OCI-LY1 (cell line): Measurements from ENCODE around the gene CRYBG1.
"Not testable (repeated sequence)": the region's sequence is repeated elsewhere in the genome, so short reads cannot be mapped to it uniquely, and the experiment has no call there.

Source experiments
- H2AFZ ChIP-seq: fragments of 200-600 bp; sonication (generic), shearing (Covaris generic); 2 replicates; pipeline ENCODE4 v1.6.0; 2014; ENCODE audit warnings: antibody characterized with exemption, mild to moderate bottlenecking, low read length
- H3F3A ChIP-seq: fragments of 200-600 bp; sonication (generic), shearing (Covaris generic); 2 replicates; pipeline ENCODE4 v1.6.0; 2014; ENCODE audit warnings: mild to moderate bottlenecking, antibody characterized with exemption, low read length, moderate library complexity; ENCODE audit not compliant: insufficient read depth
- H3K27ac ChIP-seq: fragments of 200-600 bp; sonication (generic); 2 replicates; pipeline ENCODE4 v1.5.1; 2014; ENCODE audit warnings: low read length, mixed run types, mild to moderate bottlenecking, low read depth; ENCODE audit not compliant: poor library complexity, severe bottlenecking
- H3K27me3 ChIP-seq: fragments of 200-600 bp; sonication (generic); 2 replicates; pipeline ENCODE4 v1.6.0; 2014; ENCODE audit warnings: antibody characterized with exemption, mild to moderate bottlenecking, low read length, moderate library complexity; ENCODE audit not compliant: insufficient read depth
- H3K36me3 ChIP-seq: fragments of 200-600 bp; sonication (generic); 2 replicates; pipeline ENCODE4 v1.6.1; 2014; ENCODE audit warnings: mild to moderate bottlenecking, antibody characterized with exemption, low read length, moderate library complexity, mixed read lengths; ENCODE audit not compliant: insufficient read depth
- H3K4me1 ChIP-seq: fragments of 200-600 bp; sonication (generic); 2 replicates; pipeline ENCODE4 v1.5.1; 2014; ENCODE audit warnings: mild to moderate bottlenecking, low read length, moderate library complexity; ENCODE audit not compliant: insufficient read depth, severe bottlenecking
- H3K4me2 ChIP-seq: fragments of 200-600 bp; sonication (generic), shearing (Covaris generic); 2 replicates; pipeline ENCODE4 v1.6.1; 2014; ENCODE audit warnings: low read length
- H3K4me3 ChIP-seq: fragments of 200-600 bp; sonication (generic); 2 replicates; pipeline ENCODE4 v1.5.1; 2014; ENCODE audit warnings: low read length, low read depth, mild to moderate bottlenecking, mixed read lengths; ENCODE audit not compliant: poor library complexity, severe bottlenecking
- H3K79me2 ChIP-seq: fragments of 200-600 bp; shearing (Covaris generic); 2 replicates; pipeline ENCODE4 v1.6.1; 2016; ENCODE audit warnings: mixed run types, low read length, mixed read lengths; ENCODE audit not compliant: insufficient read depth
- H3K9ac ChIP-seq: fragments of 200-600 bp; sonication (generic), shearing (Covaris generic); 2 replicates; pipeline ENCODE4 v1.6.1; 2014; ENCODE audit warnings: mild to moderate bottlenecking, low read length, mixed read lengths
- H3K9me2 ChIP-seq: fragments of 200-600 bp; sonication (generic), shearing (Covaris generic); 2 replicates; pipeline ENCODE4 v1.6.1; 2014; ENCODE audit warnings: low read depth, mild to moderate bottlenecking, low read length, mixed read lengths
- H3K9me3 ChIP-seq: fragments of 200-600 bp; shearing (Covaris generic); 2 replicates; pipeline ENCODE4 v1.6.1; 2014; ENCODE audit warnings: low read length, mixed read lengths
- H4K20me1 ChIP-seq: fragments of 200-600 bp; sonication (generic), shearing (Covaris generic); 2 replicates; pipeline ENCODE4 v1.6.0; 2016; ENCODE audit warnings: mild to moderate bottlenecking, low read length; ENCODE audit not compliant: insufficient read depth
- EZH2 ChIP-seq: fragments of 200-600 bp; sonication (generic), shearing (Covaris generic); IDR thresholded peaks from 2 replicates; pipeline ENCODE4 v1.8.0; 2017; ENCODE audit warnings: borderline replicate concordance, mixed run types, mild to moderate bottlenecking, antibody characterized with exemption, low read length, moderate library complexity, mixed read lengths
- TF ChIP-seq, protein P1 (sequence below): fragments of 200-600 bp; sonication (generic), shearing (Covaris generic); IDR thresholded peaks from 2 replicates; pipeline ENCODE4 v1.5.1; 2017; ENCODE audit warnings: mild to moderate bottlenecking, antibody characterized with exemption, low read length, moderate library complexity, mixed read lengths

CRYBG1 gene

DNA sequence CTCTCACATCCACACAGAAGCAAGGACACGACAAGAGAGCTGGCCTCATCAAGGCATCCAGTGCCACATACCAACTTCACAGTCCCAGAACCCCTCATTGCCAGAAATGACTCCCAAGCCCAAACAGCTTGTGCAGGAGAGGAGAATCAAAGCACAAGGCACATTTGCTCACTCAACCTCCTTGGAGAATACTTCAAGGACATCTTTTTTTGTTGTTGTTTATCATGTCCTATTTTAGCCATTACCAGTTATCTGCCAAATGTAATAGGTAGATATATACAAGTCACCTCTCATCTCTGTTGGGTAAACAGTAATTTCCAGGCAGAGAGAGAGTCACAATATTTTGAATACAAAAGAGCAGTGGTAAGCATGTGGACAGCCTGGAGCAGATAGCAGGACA, 221.0 kb downstream of the CRYBG1 start:
- H3K36me3 ChIP-seq: peaks cover 81% of the 10 kb centered on the region
- H3K4me1 ChIP-seq: no peaks in the 10 kb centered on the region
- no peaks in the 10 kb centered on the region for H3F3A ChIP-seq
- H3K27ac ChIP-seq: no peak overlapping the region
- no peaks in the 10 kb centered on the region for H3K27me3 ChIP-seq
- H3K9ac ChIP-seq: no peak overlapping the region
- H3K4me3 ChIP-seq: no peak overlapping the region
- H3K4me2 ChIP-seq: no peak overlapping the region
- H3K9me2 ChIP-seq: no peaks in the 10 kb centered on the region
- H3K79me2 ChIP-seq: no peaks in the 10 kb centered on the region
- H2AFZ ChIP-seq: no peak overlapping the region
- no peak for TF ChIP-seq EZH2
- TF ChIP-seq, protein P1, sequence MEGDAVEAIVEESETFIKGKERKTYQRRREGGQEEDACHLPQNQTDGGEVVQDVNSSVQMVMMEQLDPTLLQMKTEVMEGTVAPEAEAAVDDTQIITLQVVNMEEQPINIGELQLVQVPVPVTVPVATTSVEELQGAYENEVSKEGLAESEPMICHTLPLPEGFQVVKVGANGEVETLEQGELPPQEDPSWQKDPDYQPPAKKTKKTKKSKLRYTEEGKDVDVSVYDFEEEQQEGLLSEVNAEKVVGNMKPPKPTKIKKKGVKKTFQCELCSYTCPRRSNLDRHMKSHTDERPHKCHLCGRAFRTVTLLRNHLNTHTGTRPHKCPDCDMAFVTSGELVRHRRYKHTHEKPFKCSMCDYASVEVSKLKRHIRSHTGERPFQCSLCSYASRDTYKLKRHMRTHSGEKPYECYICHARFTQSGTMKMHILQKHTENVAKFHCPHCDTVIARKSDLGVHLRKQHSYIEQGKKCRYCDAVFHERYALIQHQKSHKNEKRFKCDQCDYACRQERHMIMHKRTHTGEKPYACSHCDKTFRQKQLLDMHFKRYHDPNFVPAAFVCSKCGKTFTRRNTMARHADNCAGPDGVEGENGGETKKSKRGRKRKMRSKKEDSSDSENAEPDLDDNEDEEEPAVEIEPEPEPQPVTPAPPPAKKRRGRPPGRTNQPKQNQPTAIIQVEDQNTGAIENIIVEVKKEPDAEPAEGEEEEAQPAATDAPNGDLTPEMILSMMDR: no peak
- H3K9me3 ChIP-seq: no peaks in the 10 kb centered on the region
- H4K20me1 ChIP-seq: no peaks in the 10 kb centered on the region

DNA sequence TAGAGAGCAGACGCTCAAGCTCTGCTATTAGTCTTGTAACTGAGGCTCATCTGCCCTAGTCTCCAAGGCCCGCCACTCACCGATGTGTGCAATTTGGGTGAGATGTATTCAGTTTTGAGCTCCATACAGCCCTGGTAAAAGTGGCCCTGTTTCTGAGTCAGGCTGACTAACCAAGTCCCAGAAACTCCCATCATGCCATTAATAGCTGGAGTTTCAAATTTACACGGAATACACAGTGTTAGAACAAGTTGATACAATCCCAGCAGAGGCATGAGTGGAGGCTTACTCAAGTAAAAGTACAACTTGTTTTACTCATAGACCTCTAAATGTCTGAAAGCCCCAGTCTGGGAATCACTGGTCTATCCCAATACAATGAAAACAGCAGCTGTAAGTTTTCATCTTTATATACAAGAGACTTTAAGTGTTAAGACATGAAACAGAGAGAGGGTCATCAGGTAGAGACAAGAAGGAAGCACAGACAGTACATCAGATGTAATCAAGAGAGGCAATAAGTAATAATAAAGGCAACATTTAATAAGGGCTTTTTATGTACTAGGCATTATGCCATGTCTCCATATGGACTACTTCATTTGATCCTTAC, 226.4 kb downstream of the CRYBG1 start:
- H3K36me3 ChIP-seq: peaks cover 97% of the 10 kb centered on the region
- H2AFZ ChIP-seq: no peak overlapping the region
- H3K27ac ChIP-seq: no peak overlapping the region
- no peak overlapping the region for H3K9ac ChIP-seq
- no peaks in the 10 kb centered on the region for H3K9me3 ChIP-seq
- H3K4me2 ChIP-seq: no peak overlapping the region
- no peaks in the 10 kb centered on the region for H3K27me3 ChIP-seq
- no peaks in the 10 kb centered on the region for H3F3A ChIP-seq
- no peak for TF ChIP-seq EZH2
- TF ChIP-seq, protein P1: no peak
- no peaks in the 10 kb centered on the region for H4K20me1 ChIP-seq
- no peaks in the 10 kb centered on the region for H3K9me2 ChIP-seq
- no peak overlapping the region for H3K4me3 ChIP-seq
- no peaks in the 10 kb centered on the region for H3K79me2 ChIP-seq
- H3K4me1 ChIP-seq: no peaks in the 10 kb centered on the region

DNA sequence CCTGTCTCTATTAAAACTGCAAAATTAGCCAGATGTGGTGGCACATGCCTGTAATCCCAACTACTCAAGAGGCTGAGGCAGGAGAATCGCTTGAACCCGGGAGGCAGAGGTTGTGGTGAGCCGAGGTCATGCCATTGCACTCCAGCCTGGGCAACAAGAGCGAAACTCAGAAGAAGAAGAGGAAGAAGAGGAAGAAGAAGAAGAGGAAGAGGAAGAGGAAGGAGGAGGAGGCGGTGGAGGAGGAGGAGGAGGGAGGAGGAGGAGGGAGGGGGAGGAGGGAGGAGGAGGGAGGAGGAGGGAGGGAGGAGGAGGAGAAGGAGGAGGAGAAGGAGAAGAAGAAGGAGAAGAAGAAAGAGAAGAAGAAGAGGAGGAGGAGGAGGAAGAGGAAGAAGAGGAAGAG, 228.4 kb downstream of the CRYBG1 start:
- not testable (repeated sequence) for H2AFZ ChIP-seq, H3K9ac ChIP-seq, H3K4me3 ChIP-seq, H3K4me1 ChIP-seq, H3K9me2 ChIP-seq, H4K20me1 ChIP-seq, H3K27me3 ChIP-seq, H3K79me2 ChIP-seq, H3K9me3 ChIP-seq, H3K4me2 ChIP-seq, H3K27ac ChIP-seq, H3F3A ChIP-seq
- H3K36me3 ChIP-seq: peaks cover 81% of the 10 kb centered on the region

DNA sequence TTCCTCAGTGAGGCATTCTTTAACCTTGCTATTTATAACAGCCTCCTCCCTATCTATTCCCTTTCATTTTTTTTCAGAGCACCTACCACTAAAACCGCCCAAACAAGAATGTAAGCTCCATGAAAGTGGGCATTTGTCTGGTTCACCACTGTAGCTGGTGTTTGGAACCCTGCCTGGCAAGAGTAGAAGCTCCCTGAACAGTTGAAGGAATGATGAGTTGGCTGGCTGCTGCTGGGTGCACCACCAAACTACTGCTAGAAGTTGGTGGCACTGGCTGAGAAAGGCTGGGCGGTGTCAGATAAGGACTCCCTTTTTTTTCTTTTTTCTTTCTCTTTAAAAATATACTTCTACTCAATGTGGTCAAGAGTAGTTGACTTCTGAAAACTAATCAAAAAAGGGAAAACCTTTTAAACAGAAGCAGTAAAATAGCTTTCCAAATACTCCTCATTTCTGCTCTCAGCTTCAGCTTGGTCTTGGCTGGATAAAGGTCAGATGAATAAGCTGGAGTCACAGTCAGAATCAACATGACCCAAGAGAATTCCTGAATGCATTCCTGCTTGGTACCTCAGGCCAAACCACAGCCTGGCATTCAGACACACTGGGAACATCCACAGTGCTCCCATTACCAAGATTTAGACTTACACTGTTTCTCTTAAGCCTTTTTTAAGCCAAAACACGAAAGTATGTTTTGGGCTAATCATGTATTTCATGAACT, 230.8 kb downstream of the CRYBG1 start:
- no peak for TF ChIP-seq EZH2
- Histone ChIP-seq H3K79me2 (no peaks in the 10 kb centered on the region), H3K4me2 (no peak overlapping the region)

More for the DNA sequence above, 230.8 kb downstream of the CRYBG1 start:
- Histone ChIP-seq H3K27ac (no peak overlapping the region), H3K4me1 (no peaks in the 10 kb centered on the region), H3K9ac (no peak overlapping the region), H3K36me3 (peaks cover 58% of the 10 kb centered on the region), H3K9me3 (no peaks in the 10 kb centered on the region), H3K27me3 (no peaks in the 10 kb centered on the region), H2AFZ (no peak overlapping the region), H3K4me3 (no peak overlapping the region), H4K20me1 (no peaks in the 10 kb centered on the region), H3F3A (0 out of 2 replicates have a peak, but pooled peaks cover 4% of the 10 kb centered on the region), H3K9me2 (no peaks in the 10 kb centered on the region)
